C4-2B (cell line): Measurements from ENCODE around the gene AHI1.

Source experiments
- ZFX ChIP-seq: fragments of 450-650 bp; IDR thresholded peaks from 2 replicates; pipeline ENCODE4 v1.6.1; 2017
- TF ChIP-seq, protein P1 (sequence below): fragments of 450-650 bp; conservative IDR thresholded peaks from 2 replicates; pipeline ENCODE4 v1.5.1; 2017; ENCODE audit warnings: mild to moderate bottlenecking

DNA sequence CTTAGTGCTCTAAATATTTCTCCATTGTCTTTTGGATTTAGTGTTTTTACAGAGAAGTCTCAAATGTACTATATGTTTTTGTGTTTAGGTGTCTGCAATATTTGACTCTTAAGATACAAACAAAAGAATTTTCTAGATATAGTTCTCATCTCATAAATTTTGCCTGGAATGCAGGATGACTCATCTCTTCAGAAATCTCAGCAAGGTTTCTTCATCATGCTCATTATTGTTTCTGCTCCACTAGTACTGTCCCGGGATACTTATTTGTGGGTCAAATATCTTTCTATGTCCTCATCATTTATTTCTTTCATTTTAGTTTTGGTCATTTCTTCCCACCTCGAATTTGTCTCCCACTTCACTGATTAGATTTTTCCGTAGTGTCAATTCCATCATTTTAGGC, 9.5 kb downstream of the AHI1 start:
- TF ChIP-seq, protein P1, sequence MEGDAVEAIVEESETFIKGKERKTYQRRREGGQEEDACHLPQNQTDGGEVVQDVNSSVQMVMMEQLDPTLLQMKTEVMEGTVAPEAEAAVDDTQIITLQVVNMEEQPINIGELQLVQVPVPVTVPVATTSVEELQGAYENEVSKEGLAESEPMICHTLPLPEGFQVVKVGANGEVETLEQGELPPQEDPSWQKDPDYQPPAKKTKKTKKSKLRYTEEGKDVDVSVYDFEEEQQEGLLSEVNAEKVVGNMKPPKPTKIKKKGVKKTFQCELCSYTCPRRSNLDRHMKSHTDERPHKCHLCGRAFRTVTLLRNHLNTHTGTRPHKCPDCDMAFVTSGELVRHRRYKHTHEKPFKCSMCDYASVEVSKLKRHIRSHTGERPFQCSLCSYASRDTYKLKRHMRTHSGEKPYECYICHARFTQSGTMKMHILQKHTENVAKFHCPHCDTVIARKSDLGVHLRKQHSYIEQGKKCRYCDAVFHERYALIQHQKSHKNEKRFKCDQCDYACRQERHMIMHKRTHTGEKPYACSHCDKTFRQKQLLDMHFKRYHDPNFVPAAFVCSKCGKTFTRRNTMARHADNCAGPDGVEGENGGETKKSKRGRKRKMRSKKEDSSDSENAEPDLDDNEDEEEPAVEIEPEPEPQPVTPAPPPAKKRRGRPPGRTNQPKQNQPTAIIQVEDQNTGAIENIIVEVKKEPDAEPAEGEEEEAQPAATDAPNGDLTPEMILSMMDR, result no peak
- TF ChIP-seq ZFX, result no peak
